Measurements from ENCODE around the gene SAPCD2. TPM values are rescaled to one million over a fixed set of nuclear protein-coding genes. Genes with fewer than 3 reads are reported as not detected.

The SAPCD2 gene
- total and polyA plus RNA-seq, 2 donors, result 0.63 to 3.2 TPM

DNA sequence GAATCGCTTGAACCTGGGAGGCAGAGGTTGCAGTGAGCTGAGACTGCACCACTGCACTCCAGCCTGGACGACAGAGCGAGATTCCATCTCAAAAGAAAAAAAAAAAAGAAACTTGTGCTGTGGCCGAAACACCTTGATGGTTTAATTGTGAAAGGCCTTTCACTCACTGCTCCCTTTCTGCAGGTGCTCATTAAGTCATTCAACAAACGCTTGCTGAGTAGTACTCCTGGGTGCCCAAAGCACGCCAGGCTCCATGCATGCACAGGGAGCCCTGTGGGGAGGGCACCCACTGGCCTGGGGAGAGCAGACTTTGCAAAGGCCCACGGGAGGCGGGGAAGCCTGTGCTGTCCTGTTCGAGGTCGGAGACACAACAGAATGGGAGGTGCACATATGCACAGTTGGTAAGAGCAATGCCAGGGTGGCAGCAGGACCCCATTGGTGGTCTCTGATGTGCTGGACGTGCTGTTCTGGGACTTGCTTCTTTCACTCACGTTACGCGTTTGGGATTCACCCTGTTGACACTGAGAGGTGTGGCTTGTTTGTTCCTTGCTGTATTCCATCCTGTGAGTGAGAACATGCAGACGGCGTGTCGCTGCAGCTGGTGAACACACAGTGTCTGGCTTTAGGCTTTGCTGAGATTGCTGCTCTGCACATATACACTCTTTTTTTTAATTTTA, 13.5 kb downstream of the SAPCD2 start:
- Histone ChIP-seq H3K27ac (ENCODE audit: low read depth) (no peak overlapping the region), H3K4me1 (ENCODE audit: insufficient read depth) (no peaks in the 10 kb centered on the region), H3K36me3 (ENCODE audit: insufficient read depth) (no peaks in the 10 kb centered on the region), H3K4me3 (ENCODE audit: low read depth, low read length) (no peak overlapping the region)
- WGBS, result 67% methylated on average over 17 of the region's 17 CpGs
- no peak for DNase-seq (ENCODE audit: extremely low spot score)

DNA sequence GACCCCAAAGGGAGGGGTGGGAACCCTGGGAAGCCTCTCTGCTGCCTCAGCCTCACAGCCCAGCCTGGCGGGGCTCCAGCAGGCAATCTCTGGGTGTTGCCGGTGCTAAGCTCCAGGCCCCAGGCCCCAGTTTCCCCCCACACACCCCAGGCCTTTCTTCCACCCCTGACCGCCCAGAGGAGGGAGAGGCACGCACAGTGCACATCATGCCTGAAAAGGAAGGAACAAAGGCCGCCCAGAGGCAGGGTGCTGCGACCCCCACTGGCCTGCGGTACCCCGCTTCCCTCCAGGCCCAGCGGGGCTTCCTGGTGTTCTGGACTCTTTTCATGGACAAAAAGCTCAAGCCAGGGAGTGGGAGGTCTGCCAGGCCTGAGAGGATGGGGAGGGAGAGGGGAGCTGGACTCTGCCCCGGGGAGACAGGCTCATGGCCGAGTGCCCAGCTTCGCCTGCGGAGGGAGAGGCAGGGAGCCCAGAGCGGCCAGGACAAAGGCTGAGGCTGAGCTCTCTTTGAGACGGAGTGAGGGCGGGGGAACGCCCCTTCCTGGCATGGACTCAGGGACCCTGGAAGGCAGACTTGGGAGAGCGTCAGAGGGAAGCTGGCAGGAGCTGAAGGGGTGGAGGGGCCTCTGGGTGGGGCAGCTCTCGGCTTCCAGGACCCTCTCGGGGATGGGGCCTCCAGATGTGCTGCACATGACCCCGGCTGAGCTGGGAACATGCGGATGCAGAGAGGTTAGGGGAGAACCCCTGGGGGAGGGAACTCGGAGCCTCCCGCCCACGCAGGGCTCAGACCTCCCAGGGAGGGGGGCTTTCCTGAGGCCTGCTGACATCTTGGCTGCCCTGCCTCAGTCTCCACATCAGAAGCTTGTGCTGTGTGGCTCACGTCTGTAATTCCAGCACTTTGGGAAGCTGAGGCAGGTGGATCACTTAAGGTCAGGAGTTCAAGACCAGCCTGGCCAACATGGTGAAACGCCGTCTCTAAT, 14.7 kb downstream of the SAPCD2 start:
- Histone ChIP-seq H3K27ac (ENCODE audit: low read depth) (no peak overlapping the region), H3K36me3 (ENCODE audit: insufficient read depth) (no peaks in the 10 kb centered on the region), H3K4me1 (ENCODE audit: insufficient read depth) (no peaks in the 10 kb centered on the region), H3K4me3 (ENCODE audit: low read depth, low read length) (no peak overlapping the region)
- WGBS, result 22% methylated on average over 28 of the region's 28 CpGs
- DNase-seq (ENCODE audit: extremely low spot score), result peak; percentile 89

DNA sequence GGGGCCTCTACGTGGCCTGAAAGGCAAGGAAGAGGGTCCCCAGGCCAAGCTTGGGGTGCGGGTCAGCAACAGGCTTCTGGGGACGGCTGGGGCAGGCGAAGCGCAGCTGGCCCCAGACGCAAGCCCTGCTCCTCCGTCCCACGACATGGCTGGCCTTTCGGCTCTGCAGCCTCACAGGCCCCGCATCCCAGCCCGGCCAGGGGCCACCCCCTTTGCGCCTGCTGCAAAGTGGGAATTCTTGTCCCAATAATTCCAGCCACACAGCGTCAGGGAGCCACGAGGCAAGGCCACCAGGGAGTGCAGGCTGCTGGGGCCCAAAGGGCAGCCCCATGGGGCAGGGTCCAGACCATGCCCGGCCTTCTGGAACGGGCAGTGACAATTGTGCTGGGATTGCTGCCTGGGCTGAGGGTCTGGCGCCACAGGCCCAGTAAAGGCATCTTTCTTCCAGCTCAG, 15.4 kb downstream of the SAPCD2 start:
- no peaks in the 10 kb centered on the region for H3K4me1 ChIP-seq (ENCODE audit: insufficient read depth)
- H3K36me3 ChIP-seq (ENCODE audit: insufficient read depth), result no peaks in the 10 kb centered on the region
- no peak for DNase-seq (ENCODE audit: extremely low spot score)
- no peak overlapping the region for H3K4me3 ChIP-seq (ENCODE audit: low read depth, low read length)
- WGBS, result 63% methylated on average over 17 of the region's 17 CpGs
- no peak overlapping the region for H3K27ac ChIP-seq (ENCODE audit: low read depth)

DNA sequence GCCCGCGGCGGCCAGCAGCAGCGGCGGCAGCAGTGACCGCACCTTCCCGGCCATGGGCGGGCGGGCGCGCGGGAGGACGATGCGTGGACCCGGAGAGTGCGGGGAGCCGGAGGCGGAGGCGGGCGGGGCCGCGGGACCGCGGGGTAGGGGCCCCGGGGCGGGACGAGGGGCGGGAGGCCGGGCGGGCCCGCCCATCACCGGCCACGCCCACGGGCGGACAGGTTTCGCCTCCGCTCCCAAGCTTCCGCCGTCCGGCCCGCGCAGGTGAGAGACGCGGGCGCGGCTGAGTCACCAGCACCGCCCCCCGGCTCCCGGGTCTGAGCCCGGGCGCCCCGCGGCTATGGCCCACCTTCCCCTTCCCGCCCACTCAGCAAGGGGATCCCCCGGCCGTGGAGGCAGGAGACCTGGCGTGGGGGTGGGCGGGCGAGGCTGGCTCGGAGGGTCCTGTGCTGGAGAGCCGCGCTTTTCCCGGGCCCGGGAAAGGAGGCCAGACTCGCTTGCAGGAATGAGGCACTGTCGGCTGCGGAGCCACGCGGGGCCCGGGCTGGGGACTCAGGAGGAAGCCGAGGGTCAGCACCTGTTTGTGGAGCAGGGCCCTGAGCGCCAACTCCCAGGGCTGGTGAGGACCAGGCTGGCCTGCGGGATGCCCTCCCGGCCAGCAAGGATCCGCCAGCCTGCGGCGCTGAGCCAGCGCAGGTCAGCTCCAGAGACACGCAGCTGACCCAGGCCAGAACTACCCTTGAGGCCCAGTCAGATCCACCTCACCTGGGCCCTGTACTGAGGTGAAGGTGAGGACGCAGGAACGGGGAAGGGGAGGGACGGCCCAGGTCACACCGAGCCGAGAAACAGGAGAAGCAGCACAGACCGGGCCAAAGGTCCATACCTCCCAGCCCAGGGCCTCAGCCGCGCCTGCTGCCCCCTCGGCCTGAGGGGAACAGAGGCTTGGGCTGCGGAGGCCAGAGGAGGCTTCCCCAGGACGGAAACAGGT, 16.1 kb downstream of the SAPCD2 start, which contains the start of gene ENTPD2:
ENTPD2 (minus strand) TSS at position 118 of the 988 bp plus-strand sequence; CDS start at position 54, 64 bp downstream.
- no peaks in the 10 kb centered on the region for H3K4me1 ChIP-seq (ENCODE audit: insufficient read depth)
- H3K27ac ChIP-seq (ENCODE audit: low read depth), result no peak within 1 kb of the TSS
- peak within 1 kb of the TSS; percentile 38 for H3K4me3 ChIP-seq (ENCODE audit: low read depth, low read length)
- H3K36me3 ChIP-seq (ENCODE audit: insufficient read depth), result no peaks in the 10 kb centered on the region
- 24% methylated on average over 90 of the region's 90 CpGs for WGBS
- no peak for DNase-seq (ENCODE audit: extremely low spot score)

DNA sequence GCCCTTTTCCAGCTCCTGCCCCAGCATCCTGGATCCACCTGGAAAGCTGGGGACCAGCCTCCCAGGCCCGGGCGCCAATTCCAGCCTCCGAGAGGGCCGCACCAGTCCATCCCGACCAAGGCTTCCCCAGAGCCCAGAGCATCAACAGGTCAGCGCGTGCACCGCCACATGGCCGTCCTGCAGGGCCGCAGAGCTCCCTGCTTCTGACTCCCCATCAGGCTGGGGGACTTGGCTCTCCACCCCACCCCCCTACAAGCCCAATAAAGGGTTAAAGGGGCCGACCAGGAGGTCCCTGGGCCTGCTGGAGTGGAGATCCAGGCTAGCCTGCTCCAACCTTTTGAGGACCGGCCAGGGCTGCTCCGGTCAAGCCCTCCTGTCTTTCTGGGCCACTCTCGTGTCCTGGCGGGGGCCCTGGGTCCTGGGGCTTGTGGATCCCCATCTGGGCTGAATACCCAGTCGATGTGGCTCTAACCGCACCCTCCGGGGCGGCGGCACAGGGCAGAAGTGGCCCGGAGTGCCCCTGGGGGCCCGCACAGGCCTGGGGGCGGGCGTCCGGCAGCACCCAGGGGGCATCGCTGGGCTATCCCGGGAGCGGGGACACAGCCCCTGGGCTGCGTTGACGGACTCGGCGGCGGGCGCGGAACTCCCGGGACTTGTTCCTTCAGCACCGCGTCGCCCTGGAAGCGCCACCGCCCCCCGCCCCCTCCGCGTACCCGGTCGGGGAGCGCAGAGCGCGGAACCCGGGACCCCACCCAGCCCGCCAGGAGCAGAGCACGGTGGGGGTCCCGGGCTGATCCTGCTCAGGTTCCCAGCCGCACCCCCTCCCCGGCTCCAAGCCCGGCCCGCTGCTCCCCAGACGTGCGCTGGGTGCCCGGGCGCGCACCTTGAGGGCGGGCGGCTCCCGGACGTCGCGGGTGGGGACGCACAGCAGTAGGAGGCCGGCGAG, 17.1 kb downstream of the SAPCD2 start:
- 18% methylated on average over 71 of the region's 71 CpGs for WGBS
- no peak overlapping the region for H3K27ac ChIP-seq (ENCODE audit: low read depth)

DNA sequence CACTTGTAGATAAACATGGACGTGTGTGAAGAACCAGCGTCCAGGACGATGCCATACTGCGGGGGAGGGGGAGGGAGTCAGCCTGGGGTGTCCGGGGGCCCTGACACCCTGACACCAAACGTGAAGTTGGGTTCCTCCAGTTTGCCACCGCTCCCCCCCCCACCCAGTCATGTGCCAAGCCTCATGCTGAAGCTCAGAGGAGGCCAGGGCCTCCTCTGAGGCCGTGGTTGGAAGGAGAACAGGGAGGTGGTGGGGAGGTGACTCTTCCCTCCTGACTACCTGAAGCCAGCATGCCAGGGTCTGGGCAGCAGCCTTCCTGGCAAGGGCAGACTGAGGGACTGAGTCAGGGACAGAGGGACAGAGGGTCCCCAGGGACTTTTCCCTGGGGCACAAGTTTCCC, 18.1 kb downstream of the SAPCD2 start:
- WGBS, result 85% methylated on average over 8 of the region's 8 CpGs
- Histone ChIP-seq H3K27ac (ENCODE audit: low read depth) (no peak overlapping the region), H3K4me3 (ENCODE audit: low read depth, low read length) (no peak overlapping the region), H3K36me3 (ENCODE audit: insufficient read depth) (no peaks in the 10 kb centered on the region), H3K4me1 (ENCODE audit: insufficient read depth) (no peaks in the 10 kb centered on the region)
- DNase-seq (ENCODE audit: extremely low spot score), result no peak

More for the DNA sequence above, 17.1 kb downstream of the SAPCD2 start:
- no peak for DNase-seq (ENCODE audit: extremely low spot score)
- Histone ChIP-seq H3K4me3 (ENCODE audit: low read depth, low read length) (peak overlapping the region; percentile 38), H3K36me3 (ENCODE audit: insufficient read depth) (no peaks in the 10 kb centered on the region), H3K4me1 (ENCODE audit: insufficient read depth) (no peaks in the 10 kb centered on the region)

DNA sequence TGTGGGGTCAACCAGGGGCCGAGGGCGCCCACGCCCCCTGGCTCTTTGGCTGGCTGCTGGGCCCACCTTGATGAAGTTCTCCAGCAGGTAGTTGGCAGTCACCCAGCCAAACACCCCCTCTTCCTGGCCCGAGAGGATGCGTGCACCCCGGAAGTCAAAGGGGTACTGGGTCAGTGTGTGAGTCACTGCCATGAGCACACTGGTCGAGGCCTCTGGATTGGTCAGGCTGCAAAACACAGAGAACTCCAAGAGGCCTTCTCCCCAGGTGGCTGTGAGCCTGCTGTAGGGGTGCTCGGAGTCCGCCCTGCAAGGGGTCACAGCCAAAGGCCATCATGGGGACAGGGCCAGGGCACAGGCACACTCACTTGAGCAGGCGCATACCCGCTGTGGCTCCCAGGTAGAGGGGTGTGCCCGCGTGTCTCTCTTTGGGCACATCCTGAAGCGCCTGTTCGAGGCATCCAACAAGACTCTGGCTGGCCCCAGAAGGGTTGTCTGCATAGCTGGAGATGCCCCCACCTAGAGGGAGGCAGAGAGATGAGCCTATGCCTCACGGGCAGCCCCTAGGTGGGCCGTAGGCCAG, 19.1 kb downstream of the SAPCD2 start:
- 92% methylated on average over 17 of the region's 17 CpGs for WGBS
- no peak overlapping the region for H3K4me3 ChIP-seq (ENCODE audit: low read depth, low read length)
- no peak for DNase-seq (ENCODE audit: extremely low spot score)
- no peak overlapping the region for H3K27ac ChIP-seq (ENCODE audit: low read depth)
- H3K36me3 ChIP-seq (ENCODE audit: insufficient read depth), result no peaks in the 10 kb centered on the region
- no peaks in the 10 kb centered on the region for H3K4me1 ChIP-seq (ENCODE audit: insufficient read depth)

DNA sequence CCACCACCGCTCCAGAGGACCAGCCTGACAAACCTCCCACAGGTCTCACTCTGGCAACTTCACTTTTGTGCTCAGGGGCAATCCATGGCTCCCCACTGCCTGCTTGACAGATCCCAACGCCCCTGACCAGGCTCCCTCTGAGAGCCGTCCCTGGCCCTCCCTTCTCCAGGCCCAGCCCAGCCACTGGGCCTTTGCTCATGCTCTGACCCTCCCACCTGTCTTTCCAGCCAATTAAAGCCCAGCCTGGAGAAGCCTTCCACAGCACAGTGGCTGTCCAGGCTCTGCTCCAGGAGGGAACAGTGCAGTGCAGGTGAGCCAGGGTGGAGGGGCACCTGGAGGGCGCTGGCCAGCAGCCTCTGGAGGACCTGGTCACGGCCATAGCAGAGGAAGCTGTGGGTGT, 19.8 kb downstream of the SAPCD2 start:
- Histone ChIP-seq H3K27ac (ENCODE audit: low read depth) (no peak overlapping the region), H3K4me3 (ENCODE audit: low read depth, low read length) (no peak overlapping the region), H3K36me3 (ENCODE audit: insufficient read depth) (no peaks in the 10 kb centered on the region), H3K4me1 (ENCODE audit: insufficient read depth) (no peaks in the 10 kb centered on the region)
- DNase-seq (ENCODE audit: extremely low spot score), result no peak
- 94% methylated on average over 5 of the region's 5 CpGs for WGBS

DNA sequence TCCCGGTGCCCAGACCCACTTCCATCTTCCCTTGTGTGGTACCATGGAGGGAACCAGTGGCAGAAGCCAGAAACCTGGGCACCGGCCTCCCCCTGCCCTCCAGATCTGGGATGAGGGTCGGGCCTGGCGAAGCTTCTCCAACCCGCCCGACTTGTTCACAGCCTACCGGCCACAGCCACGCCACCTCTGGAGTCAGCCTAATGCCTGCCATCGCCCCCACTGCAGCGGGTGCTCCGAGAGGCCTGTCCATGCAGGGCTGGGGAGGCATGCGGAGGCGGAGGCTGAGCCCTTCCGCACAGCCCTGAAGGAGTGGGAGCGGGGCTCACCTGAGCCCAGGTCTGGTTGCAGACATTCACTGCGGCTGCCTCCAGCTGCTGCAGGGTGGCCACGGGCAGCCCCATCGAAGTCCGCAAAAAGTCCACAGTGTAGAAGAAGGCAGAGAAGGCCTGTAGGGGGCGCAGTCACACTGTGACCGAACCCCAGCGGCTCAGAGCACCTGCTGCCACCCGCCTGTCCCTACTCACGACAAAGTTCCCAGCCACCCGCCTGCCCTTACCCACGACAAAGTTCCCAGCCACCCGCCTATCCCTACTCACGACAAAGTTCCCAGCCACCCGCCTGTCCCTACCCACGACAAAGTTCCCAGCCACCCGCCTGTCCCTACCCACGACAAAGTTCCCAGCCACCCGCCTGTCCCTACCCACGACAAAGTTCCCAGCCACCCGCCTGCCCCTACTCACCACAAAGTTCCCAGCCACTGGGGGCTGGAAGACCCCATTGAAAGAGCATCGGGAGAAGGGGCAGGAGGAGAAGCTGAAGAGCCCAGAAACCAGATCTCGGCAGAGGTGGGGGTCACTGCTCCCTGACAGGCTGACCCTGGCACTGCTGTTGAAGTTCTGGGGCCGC, 20.6 kb downstream of the SAPCD2 start:
- H3K4me1 ChIP-seq (ENCODE audit: insufficient read depth), result no peaks in the 10 kb centered on the region

DNA sequence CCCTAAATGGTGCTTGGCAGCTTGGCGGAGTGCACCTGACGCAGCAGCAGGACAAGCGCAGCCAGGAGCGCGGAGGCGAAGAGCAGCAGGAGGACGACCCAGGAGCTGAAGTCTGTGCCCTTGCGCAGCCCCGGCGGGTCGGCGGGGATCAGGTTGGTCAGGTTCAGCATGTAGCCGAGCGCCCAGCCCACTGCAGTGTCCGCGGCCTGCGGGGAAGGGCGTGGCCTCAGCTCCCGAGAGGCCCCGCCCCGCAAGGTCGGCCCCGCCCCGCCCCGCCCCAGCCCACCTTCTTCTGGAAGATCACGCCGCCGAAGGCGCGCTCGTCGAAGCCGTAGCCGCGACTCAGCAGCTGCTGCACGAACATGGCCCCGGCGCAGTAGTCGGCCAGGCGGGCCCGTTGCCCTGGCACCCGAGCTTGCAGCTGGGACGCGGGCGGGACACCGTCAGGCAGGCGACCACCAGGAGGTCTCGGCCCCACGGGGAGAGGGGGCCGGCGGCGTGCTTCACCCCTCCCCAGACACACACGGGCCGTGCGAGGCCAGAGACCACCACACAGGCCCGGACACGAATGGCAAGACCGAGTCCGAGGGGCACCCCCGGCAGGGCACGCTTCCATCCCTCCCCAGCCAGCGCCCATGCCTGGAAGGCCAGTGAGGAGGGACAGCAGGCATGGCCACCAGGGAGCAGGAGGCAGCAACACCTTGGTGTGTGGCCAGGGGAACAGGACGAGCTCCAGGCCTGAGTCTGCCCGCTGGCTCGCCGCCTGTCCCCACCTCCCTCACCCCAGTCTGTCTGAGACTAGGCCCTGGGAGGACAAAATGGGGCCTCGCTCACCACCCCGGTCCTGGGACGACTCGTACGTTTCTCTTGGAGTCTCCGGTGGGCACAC, 21.5 kb downstream of the SAPCD2 start:
- 43% methylated on average over 72 of the region's 72 CpGs for WGBS
- H3K36me3 ChIP-seq (ENCODE audit: insufficient read depth), result no peaks in the 10 kb centered on the region
- H3K27ac ChIP-seq (ENCODE audit: low read depth), result no peak overlapping the region
- H3K4me3 ChIP-seq (ENCODE audit: low read depth, low read length), result no peak overlapping the region
- DNase-seq (ENCODE audit: extremely low spot score), result no peak
- H3K4me1 ChIP-seq (ENCODE audit: insufficient read depth), result no peaks in the 10 kb centered on the region

More for the DNA sequence above, 20.6 kb downstream of the SAPCD2 start:
- no peak for DNase-seq (ENCODE audit: extremely low spot score)
- Histone ChIP-seq H3K4me3 (ENCODE audit: low read depth, low read length) (no peak overlapping the region), H3K27ac (ENCODE audit: low read depth) (no peak overlapping the region), H3K36me3 (ENCODE audit: insufficient read depth) (no peaks in the 10 kb centered on the region)
- 53% methylated on average over 38 of the region's 38 CpGs for WGBS

Measured in urinary bladder (tissue), 4 donors.